ENCODE measurements around the gene BGLAP.

BGLAP gene

GRCh38 chr1:156291226-156292061 lies 49.5 kb downstream of the BGLAP start:
- DNase-seq (ENCODE audit: low spot score): no peak
